Activated T-cell treated with anti-CD3 and anti-CD28 coated beads, Interleukin-2, amount 50 U/mL, for 24 hours (primary cell): ENCODE measurements around the gene SFMBT1.

ENCODE experiments used
- DNase-seq: peaks from one replicate; pipeline ENCODE4 v3.0.0-alpha.2; 2020
- H3K27ac Mint-ChIP-seq: 2 replicates; pipeline ENCODE4 v1.8.0; 2020; ENCODE audit warnings: mild to moderate bottlenecking, mixed read lengths
- H3K27me3 Mint-ChIP-seq: 2 replicates; pipeline ENCODE4 v1.8.0; 2020; ENCODE audit warnings: mixed read lengths
- H3K36me3 Mint-ChIP-seq: 2 replicates; pipeline ENCODE4 v1.8.0; 2020; ENCODE audit warnings: low read depth, mixed read lengths
- H3K4me1 Mint-ChIP-seq: 2 replicates; pipeline ENCODE4 v1.8.0; 2020; ENCODE audit warnings: low read depth, mixed read lengths
- H3K4me3 Mint-ChIP-seq: 2 replicates; pipeline ENCODE4 v1.8.0; 2020; ENCODE audit warnings: mild to moderate bottlenecking, moderate library complexity, mixed read lengths
- H3K9me3 Mint-ChIP-seq: 2 replicates; pipeline ENCODE4 v1.8.0; 2020; ENCODE audit warnings: mixed read lengths

Gene SFMBT1, protein sequence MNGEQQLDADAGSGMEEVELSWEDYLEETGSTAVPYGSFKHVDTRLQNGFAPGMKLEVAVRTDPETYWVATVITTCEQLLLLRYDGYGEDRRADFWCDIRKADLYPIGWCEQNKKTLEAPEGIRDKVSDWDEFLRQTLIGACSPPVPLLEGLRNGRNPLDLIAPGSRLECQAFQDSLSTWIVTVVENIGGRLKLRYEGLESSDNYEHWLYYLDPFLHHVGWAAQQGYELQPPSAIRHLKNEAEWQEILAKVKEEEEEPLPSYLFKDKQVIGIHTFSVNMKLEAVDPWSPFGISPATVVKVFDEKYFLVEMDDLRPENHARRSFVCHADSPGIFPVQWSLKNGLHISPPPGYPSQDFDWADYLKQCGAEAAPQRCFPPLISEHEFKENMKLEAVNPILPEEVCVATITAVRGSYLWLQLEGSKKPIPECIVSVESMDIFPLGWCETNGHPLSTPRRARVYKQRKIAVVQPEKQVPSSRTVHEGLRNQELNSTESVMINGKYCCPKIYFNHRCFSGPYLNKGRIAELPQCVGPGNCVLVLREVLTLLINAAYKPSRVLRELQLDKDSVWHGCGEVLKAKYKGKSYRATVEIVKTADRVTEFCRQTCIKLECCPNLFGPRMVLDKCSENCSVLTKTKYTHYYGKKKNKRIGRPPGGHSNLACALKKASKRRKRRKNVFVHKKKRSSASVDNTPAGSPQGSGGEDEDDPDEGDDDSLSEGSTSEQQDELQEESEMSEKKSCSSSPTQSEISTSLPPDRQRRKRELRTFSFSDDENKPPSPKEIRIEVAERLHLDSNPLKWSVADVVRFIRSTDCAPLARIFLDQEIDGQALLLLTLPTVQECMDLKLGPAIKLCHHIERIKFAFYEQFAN

DNA sequence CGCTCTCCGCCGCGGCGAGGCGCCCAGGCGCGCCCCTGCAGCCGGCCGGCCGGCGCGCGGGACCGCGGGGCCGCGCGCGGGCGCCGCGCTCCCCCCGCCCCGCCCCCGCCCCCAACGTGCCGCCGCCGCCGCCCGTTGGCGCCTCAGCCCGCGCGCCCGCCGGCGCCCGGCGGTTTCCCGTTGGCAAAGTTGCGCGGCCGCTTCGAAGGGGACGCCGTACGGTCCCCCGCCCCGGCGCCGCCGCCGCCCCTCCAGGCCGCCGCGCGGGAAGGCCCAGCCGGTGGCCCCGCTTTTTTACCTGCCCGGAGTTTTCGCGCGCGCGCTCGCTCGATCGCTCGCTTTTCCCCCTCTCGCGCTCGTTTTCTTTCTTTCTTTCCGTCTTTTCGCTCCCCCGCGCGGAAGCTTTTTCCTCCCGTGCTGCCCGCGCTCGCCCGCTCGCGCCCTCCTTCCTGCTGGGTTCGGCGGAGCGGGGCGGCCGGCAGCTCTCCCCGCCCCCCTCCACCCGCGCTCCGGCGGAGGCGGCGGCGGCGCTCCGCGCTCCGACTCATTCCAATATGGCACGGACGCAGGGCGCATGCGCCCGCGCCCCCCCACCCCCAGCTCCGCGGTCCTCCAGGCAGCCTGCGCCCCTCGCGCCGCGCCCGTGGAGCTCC lies at the start of gene SFMBT1:
TSS of gene SFMBT1 (minus strand) at position 556 of the 653 bp plus-strand sequence. CDS start 76,945 bp downstream, outside the sequence.
- Mint-ChIP-seq H3K4me1 (peaks cover 45% of the 10 kb centered on the region), H3K27me3 (no peaks in the 10 kb centered on the region), H3K4me3 (peak within 1 kb of the TSS; percentile 94), H3K27ac (peak within 1 kb of the TSS; percentile 96), H3K36me3 (peaks cover 5% of the 10 kb centered on the region), H3K9me3 (no peaks in the 10 kb centered on the region)
- peak; percentile 86 for DNase-seq

- Mint-ChIP-seq H3K9me3 (no peaks in the 10 kb centered on the region), H3K4me3 (no peak overlapping the region), H3K4me1 (peaks cover 6% of the 10 kb centered on the region), H3K27me3 (no peaks in the 10 kb centered on the region), H3K36me3 (peaks cover 91% of the 10 kb centered on the region), H3K27ac (peak overlapping the region; percentile 37)
- DNase-seq = no peak
Measured at GRCh38 chr3:53092942-53093341, 47.1 kb upstream of the SFMBT1 start.

DNA sequence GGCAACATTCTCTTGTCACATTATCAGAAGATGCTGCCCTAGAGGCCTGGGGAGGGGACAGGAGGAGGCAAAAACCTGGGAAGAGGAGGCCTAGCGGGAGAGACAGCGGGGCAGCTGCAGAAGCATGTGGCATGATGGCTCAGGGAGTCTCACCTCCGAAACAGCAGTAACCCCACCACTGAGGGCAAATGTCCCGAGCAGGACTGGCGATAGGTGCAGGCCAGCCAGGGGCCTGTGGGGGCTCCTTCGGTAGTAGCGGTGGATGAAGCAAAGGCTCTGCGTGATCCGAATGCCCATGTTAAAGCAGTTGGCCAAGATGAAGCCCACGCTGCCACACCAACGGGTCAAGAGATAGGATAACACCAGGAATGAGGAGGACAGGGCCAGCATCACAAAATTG lies 46.3 kb upstream of the SFMBT1 start:
- Mint-ChIP-seq H3K4me1 (no peaks in the 10 kb centered on the region), H3K9me3 (no peaks in the 10 kb centered on the region), H3K27ac (peak overlapping the region; percentile 24), H3K27me3 (no peaks in the 10 kb centered on the region), H3K4me3 (no peak overlapping the region), H3K36me3 (peaks cover 93% of the 10 kb centered on the region)
- DNase-seq = no peak

- DNase-seq = no peak
- Mint-ChIP-seq H3K27ac (no peak overlapping the region), H3K9me3 (no peaks in the 10 kb centered on the region), H3K4me3 (no peak overlapping the region), H3K36me3 (peaks cover 90% of the 10 kb centered on the region), H3K4me1 (no peaks in the 10 kb centered on the region), H3K27me3 (no peaks in the 10 kb centered on the region)
Measured at GRCh38 chr3:53091011-53091410, 45.1 kb upstream of the SFMBT1 start.

GRCh38 chr3:53089511-53089910 lies 43.6 kb upstream of the SFMBT1 start:
- Mint-ChIP-seq H3K4me1 (peaks cover under 1% of the 10 kb centered on the region), H3K27me3 (no peaks in the 10 kb centered on the region), H3K27ac (no peak overlapping the region), H3K9me3 (no peaks in the 10 kb centered on the region), H3K4me3 (no peak overlapping the region), H3K36me3 (peaks cover 85% of the 10 kb centered on the region)
- DNase-seq = no peak

- no peak for DNase-seq
- Mint-ChIP-seq H3K27ac (peak overlapping the region; percentile 29), H3K4me1 (peaks cover 4% of the 10 kb centered on the region), H3K4me3 (no peak overlapping the region), H3K36me3 (peaks cover 55% of the 10 kb centered on the region), H3K9me3 (no peaks in the 10 kb centered on the region), H3K27me3 (no peaks in the 10 kb centered on the region)
Measured at GRCh38 chr3:53085476-53085875, 39.6 kb upstream of the SFMBT1 start.

DNA sequence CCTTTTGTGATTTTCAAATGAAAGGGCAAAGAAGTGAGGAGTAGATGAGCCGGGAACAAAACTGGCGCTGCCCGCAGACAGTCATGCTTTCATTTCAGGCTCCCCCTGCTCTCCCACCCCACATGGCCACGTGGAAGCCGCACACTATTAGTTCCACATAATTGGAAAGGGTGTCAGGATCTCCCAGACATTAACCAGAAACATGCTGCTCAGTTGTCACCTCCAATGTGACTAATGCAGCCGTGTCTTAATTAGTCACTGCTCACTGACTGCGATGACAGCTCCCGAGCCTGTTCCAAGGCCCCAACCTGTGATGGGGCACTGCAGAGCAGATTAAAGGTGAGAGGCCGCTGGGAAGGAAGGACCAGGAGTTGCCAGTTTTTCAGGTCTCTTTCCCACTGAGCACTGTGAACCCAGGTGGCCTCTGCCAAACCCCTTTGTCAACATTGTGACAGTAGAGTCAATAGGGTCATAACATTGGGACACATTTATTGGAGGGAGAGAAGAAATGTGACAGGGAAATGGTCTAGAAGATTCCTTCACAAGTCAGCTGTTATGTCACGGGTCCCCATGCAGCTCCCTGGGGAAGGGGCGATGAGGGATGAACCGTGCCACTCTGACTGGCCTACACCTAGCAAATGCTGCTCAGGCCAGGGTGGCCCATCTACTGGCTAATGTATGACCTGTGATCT lies 38.6 kb upstream of the SFMBT1 start:
- Mint-ChIP-seq H3K27me3 (no peaks in the 10 kb centered on the region), H3K4me1 (peaks cover 4% of the 10 kb centered on the region), H3K27ac (peak overlapping the region; percentile 72), H3K4me3 (no peak overlapping the region), H3K9me3 (no peaks in the 10 kb centered on the region), H3K36me3 (peaks cover 45% of the 10 kb centered on the region)
- DNase-seq = no peak

DNA sequence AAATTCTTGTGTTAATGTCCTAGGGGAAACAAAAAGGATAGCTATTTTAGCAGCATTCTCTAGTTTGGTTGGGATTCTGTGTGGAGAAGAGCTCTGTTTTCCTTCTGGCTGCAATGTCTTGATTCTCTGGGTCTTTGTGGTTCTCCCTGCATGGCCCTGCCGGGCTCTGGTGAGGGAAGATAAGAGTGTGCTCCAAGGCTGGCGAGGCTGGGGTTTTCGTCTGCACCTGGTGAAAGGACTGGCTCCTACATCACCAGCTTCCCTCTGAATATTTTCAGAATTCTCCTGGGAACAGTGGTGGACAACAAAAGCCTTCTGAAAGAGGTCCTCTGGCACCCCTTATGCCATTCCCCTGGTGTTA lies 38.1 kb upstream of the SFMBT1 start:
- peaks cover 4% of the 10 kb centered on the region for H3K4me1 Mint-ChIP-seq
- H3K4me3 Mint-ChIP-seq = no peak overlapping the region
- H3K36me3 Mint-ChIP-seq = peaks cover 40% of the 10 kb centered on the region
- H3K27ac Mint-ChIP-seq = peak overlapping the region; percentile 4
- DNase-seq = no peak
- no peaks in the 10 kb centered on the region for H3K9me3 Mint-ChIP-seq
- no peaks in the 10 kb centered on the region for H3K27me3 Mint-ChIP-seq

DNA sequence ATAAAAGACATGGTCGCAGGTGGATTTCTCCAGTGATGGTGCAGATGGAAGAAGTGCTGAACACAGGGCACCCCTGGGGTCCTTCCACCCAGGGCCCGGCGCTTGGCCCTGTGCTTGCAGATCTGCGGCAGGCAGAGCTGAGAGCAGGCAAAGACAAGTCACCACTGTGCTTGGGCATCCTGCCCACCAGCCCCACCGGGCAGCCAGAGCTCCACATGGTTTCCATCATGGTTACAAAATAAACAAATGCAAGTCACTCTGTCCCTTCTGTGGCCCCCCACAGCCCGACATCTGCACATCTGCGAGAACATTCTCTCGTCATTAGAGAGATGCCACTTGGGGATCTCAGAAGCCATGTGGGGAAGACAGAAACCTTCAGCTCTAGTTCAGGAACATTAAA lies 37.6 kb upstream of the SFMBT1 start:
- H3K36me3 Mint-ChIP-seq = peaks cover 39% of the 10 kb centered on the region
- H3K27me3 Mint-ChIP-seq = no peaks in the 10 kb centered on the region
- no peak overlapping the region for H3K4me3 Mint-ChIP-seq
- no peak for DNase-seq
- peaks cover 4% of the 10 kb centered on the region for H3K4me1 Mint-ChIP-seq
- peak overlapping the region; percentile 4 for H3K27ac Mint-ChIP-seq
- no peaks in the 10 kb centered on the region for H3K9me3 Mint-ChIP-seq

GRCh38 chr3:53082736-53083135 lies 36.9 kb upstream of the SFMBT1 start:
- Mint-ChIP-seq H3K36me3 (peaks cover 33% of the 10 kb centered on the region), H3K27me3 (no peaks in the 10 kb centered on the region), H3K9me3 (no peaks in the 10 kb centered on the region), H3K4me3 (no peak overlapping the region), H3K27ac (no peak overlapping the region), H3K4me1 (peaks cover 4% of the 10 kb centered on the region)
- DNase-seq = no peak

DNA sequence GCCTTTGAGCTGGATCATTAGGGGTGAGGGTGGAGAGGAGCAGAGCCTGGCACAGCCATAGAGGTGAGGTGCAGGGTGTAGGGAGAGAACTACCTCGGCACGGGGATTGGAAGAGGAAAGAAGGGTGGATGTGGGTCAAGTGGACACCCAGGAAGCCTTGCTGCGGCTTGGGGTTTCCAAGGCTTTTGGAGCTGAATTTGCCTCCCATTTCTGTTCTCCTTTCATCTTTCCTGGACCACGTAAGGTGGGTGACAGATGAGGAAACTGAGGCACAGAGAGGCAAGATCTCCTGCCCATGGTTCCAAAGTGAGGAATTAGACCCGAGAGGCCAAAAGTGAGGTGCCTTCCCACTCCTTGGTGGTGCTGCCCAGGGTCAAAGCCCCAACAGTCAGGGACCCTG lies 35.4 kb upstream of the SFMBT1 start:
- H3K27me3 Mint-ChIP-seq = no peaks in the 10 kb centered on the region
- H3K4me3 Mint-ChIP-seq = no peak overlapping the region
- H3K27ac Mint-ChIP-seq = no peak overlapping the region
- no peak for DNase-seq
- H3K9me3 Mint-ChIP-seq = no peaks in the 10 kb centered on the region
- H3K4me1 Mint-ChIP-seq = peaks cover 4% of the 10 kb centered on the region
- H3K36me3 Mint-ChIP-seq = peaks cover 21% of the 10 kb centered on the region

DNA sequence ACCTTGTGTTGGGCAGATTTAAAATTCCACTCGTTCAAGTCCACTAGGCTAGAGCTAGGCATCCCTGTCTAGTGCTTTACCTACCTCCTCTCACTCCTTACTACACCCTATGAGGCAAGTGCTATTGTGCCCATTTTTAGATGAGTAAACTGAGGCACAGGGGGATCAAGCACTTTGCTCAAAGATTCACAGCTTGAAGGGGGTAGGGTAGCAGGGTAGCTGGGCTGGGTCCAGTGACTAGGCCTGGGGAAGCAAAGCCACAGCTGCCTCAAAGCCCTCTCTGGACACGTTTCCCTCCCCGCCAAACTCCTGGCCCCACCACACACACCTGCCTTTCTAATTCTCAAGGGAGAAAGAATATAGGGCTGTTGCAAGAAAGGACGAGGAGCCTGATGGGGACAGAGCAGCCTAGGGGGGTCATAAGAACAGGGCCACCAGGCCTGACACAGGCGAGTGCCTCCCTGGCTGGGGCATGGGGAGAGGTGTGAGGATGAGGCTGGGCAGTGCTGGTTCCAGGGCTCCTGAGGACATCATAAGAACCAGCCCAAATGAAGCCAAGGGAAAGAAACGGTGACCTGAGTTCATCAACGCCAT lies 34.8 kb upstream of the SFMBT1 start:
- Mint-ChIP-seq H3K27me3 (no peaks in the 10 kb centered on the region), H3K4me3 (no peak overlapping the region), H3K4me1 (peaks cover 4% of the 10 kb centered on the region), H3K36me3 (peaks cover 18% of the 10 kb centered on the region), H3K9me3 (no peaks in the 10 kb centered on the region), H3K27ac (no peak overlapping the region)
- DNase-seq = no peak

DNA sequence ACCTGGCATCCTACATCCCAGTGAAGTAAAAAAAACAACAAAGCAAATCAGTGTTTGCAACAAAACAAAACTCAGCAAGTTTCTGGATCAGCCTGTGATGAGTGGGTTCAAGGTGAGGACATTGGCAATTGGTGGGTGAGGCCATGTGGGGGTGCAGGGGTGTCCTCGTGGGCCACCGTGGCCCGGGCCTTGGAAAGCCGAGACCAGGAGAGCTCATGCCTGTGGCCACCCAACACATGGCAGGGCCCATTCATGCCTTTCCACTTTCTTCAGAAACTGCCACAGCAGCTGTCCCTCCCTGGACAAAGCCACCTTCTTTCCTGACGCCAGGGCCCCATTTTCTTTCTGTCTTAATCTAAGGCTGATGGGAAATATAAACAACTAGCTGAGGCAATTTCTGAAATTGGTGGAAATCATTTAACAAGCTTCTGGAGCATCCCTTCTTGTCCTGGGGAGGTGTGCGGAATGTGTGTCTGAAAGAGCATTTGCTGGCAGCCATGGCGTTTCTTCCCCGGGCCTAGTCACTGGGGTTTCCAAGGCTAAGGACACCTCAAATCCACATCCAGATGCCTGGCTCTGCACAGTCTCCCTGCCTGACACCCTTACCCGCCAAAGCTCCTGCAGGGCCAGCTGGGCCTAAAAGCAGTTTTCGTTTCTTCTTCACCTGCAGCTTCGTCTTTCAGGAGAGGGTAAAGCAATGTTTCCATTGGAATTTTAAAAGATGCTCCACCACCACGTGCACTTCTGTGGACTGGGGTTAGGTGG lies 34.1 kb upstream of the SFMBT1 start:
- Mint-ChIP-seq H3K9me3 (no peaks in the 10 kb centered on the region), H3K4me3 (no peak overlapping the region), H3K27me3 (no peaks in the 10 kb centered on the region), H3K36me3 (peaks cover 13% of the 10 kb centered on the region), H3K27ac (no peak overlapping the region), H3K4me1 (peaks cover 4% of the 10 kb centered on the region)
- DNase-seq = no peak
